KMS-11 (cell line): ENCODE data around the gene SOX5.

Experiments used
- H2AFZ ChIP-seq: fragments of 200-600 bp; sonication (generic); 2 replicates; pipeline ENCODE4 v1.6.1; 2016; ENCODE audit warnings: antibody characterized with exemption, mixed run types, low read depth
- H3K27ac ChIP-seq: fragments of 200-600 bp; sonication (generic); 2 replicates; pipeline ENCODE4 v1.6.1; 2016; ENCODE audit warnings: mild to moderate bottlenecking, mixed run types
- H3K27me3 ChIP-seq: fragments of 200-600 bp; sonication (generic); 2 replicates; pipeline ENCODE4 v1.6.1; 2017; ENCODE audit warnings: mild to moderate bottlenecking, low read depth, mixed run types, moderate library complexity; ENCODE audit not compliant: insufficient read depth
- H3K36me3 ChIP-seq: fragments of 200-600 bp; sonication (generic); 2 replicates; pipeline ENCODE4 v1.6.1; 2017; ENCODE audit warnings: mild to moderate bottlenecking, mixed run types; ENCODE audit not compliant: insufficient read depth
- H3K4me1 ChIP-seq: fragments of 200-600 bp; sonication (generic); 2 replicates; pipeline ENCODE4 v1.6.1; 2016; ENCODE audit warnings: mild to moderate bottlenecking, low read depth, mixed run types; ENCODE audit not compliant: poor library complexity, severe bottlenecking
- H3K4me2 ChIP-seq: fragments of 200-600 bp; sonication (generic); 2 replicates; pipeline ENCODE4 v1.7.0; 2016; ENCODE audit warnings: mild to moderate bottlenecking, mixed run types
- H3K4me3 ChIP-seq: fragments of 200-600 bp; sonication (generic); IDR thresholded peaks from 2 replicates; pipeline ENCODE4 v1.6.1; 2017; ENCODE audit warnings: low read depth, low read length, mixed read lengths; ENCODE audit not compliant: insufficient read depth
- H3K79me2 ChIP-seq: fragments of 200-600 bp; sonication (generic); 2 replicates; pipeline ENCODE4 v1.6.1; 2016; ENCODE audit warnings: low read depth, mixed run types; ENCODE audit not compliant: insufficient read depth
- H3K9ac ChIP-seq: fragments of 200-600 bp; sonication (generic); 2 replicates; pipeline ENCODE4 v1.6.1; 2016; ENCODE audit warnings: mild to moderate bottlenecking, mixed run types
- H4K20me1 ChIP-seq: fragments of 200-600 bp; sonication (generic); 2 replicates; pipeline ENCODE4 v1.6.1; 2016; ENCODE audit warnings: mild to moderate bottlenecking, mixed run types; ENCODE audit not compliant: insufficient read depth
- TF ChIP-seq, protein P1 (sequence below): fragments of 200-600 bp; sonication (generic); conservative IDR thresholded peaks from 2 replicates; pipeline ENCODE4 v1.6.1; 2017; ENCODE audit warnings: low read depth, mild to moderate bottlenecking, antibody characterized with exemption, low read length, moderate library complexity, mixed read lengths

Gene SOX5

DNA sequence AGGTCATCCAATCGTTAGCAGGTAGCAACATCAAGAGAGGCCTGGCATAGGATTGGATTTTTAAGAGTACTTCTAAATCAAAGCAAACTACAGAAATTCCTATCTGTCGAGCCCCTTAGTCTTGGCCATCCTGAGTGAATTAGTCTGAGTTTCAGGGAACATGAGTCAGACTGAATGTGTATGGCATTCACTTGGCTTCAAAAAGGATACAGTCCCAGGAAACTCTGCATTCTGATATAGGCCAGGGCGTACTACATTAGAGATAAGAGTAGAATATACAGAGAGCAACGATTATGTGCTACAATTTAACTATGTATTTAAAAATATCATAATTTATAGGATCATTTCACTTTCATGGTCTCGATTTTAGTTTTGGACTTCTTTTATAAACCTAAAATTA lies 242.2 kb downstream of the SOX5 start:
- H4K20me1 ChIP-seq, result no peaks in the 10 kb centered on the region
- H3K4me1 ChIP-seq, result no peaks in the 10 kb centered on the region
- no peak overlapping the region for H3K4me2 ChIP-seq
- no peaks in the 10 kb centered on the region for H3K27me3 ChIP-seq
- no peak overlapping the region for H3K4me3 ChIP-seq
- H3K36me3 ChIP-seq, result no peaks in the 10 kb centered on the region
- TF ChIP-seq, protein P1, sequence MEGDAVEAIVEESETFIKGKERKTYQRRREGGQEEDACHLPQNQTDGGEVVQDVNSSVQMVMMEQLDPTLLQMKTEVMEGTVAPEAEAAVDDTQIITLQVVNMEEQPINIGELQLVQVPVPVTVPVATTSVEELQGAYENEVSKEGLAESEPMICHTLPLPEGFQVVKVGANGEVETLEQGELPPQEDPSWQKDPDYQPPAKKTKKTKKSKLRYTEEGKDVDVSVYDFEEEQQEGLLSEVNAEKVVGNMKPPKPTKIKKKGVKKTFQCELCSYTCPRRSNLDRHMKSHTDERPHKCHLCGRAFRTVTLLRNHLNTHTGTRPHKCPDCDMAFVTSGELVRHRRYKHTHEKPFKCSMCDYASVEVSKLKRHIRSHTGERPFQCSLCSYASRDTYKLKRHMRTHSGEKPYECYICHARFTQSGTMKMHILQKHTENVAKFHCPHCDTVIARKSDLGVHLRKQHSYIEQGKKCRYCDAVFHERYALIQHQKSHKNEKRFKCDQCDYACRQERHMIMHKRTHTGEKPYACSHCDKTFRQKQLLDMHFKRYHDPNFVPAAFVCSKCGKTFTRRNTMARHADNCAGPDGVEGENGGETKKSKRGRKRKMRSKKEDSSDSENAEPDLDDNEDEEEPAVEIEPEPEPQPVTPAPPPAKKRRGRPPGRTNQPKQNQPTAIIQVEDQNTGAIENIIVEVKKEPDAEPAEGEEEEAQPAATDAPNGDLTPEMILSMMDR, result no peak
- no peak overlapping the region for H2AFZ ChIP-seq
- no peaks in the 10 kb centered on the region for H3K79me2 ChIP-seq
- no peak overlapping the region for H3K27ac ChIP-seq
- H3K9ac ChIP-seq, result no peak overlapping the region

DNA sequence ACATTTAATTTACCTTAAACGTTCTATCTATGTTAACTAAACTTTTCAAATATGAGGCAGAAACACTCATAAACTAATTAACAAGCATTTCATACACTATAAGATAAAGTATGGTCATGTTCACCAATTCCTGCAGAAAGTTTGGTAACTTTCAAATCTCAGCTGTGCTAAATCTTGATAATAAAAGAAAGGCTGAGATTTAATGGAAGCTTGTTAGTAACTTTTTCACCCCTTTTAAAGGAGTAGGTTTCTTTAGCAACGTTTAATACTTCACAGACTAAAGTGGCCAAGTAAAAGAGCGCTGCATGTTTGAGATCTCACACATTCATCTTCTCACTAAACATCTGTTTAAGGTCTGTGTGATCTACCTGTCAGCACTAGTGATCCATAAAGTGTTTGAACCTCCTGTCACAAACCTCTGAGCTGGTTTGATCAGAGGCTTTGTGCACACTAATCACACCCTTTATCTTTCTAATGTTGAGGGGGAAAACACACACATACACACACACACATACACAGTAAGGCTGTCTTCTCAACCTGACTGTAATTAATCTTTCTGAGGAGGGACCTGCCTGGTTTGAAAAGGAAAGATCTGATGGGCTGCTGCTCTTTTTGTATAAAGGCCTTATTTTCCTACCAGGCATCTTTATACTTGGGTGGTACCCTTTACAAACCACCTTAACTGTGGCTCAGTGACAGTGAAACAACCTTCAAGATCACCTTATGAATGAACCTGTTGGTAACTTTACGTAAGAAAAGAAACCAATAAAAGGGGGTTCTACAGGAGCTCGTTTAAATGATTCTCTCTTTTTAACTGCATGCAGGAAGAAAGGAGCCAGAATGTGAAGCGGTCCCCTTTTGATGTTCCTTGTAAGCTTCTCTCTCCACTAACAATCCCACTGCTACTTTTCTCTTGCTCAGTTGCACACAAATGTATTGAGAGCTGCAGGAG lies 244.2 kb downstream of the SOX5 start:
- H3K36me3 ChIP-seq, result no peaks in the 10 kb centered on the region

DNA sequence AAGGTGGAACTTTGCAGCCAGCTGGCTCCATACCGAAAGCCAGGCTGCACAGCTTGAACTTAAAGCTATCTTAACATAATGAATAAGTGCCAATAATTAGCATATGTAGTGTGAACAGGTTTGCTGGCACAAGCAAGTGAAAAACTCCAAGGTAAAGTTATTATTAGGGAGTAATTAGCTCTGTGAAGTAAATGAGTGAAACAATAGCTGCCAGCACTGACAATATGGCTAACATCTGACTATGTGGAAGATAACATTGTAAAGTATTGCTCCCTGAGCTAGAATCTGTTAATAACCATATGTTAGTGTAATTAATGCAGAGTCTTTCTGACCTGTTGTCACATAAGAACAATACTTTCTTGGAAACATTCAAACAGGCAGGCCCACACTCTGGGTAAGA lies 246.4 kb downstream of the SOX5 start:
- Histone ChIP-seq H3K36me3 (no peaks in the 10 kb centered on the region), H3K27ac (no peak overlapping the region), H2AFZ (no peak overlapping the region), H3K4me1 (no peaks in the 10 kb centered on the region), H3K79me2 (no peaks in the 10 kb centered on the region), H3K27me3 (no peaks in the 10 kb centered on the region), H3K9ac (no peak overlapping the region), H4K20me1 (no peaks in the 10 kb centered on the region), H3K4me2 (no peak overlapping the region), H3K4me3 (no peak overlapping the region)
- TF ChIP-seq, protein P1, result no peak

More for the DNA sequence above, 244.2 kb downstream of the SOX5 start:
- Histone ChIP-seq H3K4me1 (no peaks in the 10 kb centered on the region), H2AFZ (no peak overlapping the region), H4K20me1 (no peaks in the 10 kb centered on the region), H3K27me3 (no peaks in the 10 kb centered on the region), H3K4me2 (no peak overlapping the region), H3K27ac (no peak overlapping the region), H3K9ac (no peak overlapping the region), H3K79me2 (no peaks in the 10 kb centered on the region), H3K4me3 (no peak overlapping the region)
- TF ChIP-seq, protein P1, result no peak

DNA sequence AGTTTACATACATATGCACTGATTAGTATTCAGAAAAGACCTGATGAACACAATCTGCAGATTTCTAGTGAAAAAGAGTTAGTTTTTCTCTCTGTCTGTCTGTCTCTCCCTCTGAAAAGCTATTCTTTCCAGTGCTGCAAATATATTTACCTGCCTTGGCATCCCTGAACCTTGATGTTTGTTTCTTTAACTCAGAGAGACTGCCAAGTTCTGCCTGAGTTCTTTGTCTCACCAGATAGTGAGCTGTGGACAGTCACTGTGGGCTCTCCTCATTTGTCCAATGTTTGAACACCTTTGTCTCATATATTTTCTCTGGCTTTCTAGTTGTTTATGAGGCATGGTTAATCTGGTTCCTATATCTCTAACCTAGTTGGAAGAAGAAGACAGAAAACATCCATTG lies 250.4 kb downstream of the SOX5 start:
- no peaks in the 10 kb centered on the region for H3K4me1 ChIP-seq
- H3K36me3 ChIP-seq, result no peaks in the 10 kb centered on the region
- TF ChIP-seq, protein P1, result no peak

More for the DNA sequence above, 250.4 kb downstream of the SOX5 start:
- Histone ChIP-seq H3K4me3 (no peak overlapping the region), H3K4me2 (no peak overlapping the region), H3K79me2 (no peaks in the 10 kb centered on the region), H2AFZ (no peak overlapping the region), H3K27ac (no peak overlapping the region), H4K20me1 (no peaks in the 10 kb centered on the region), H3K9ac (no peak overlapping the region), H3K27me3 (no peaks in the 10 kb centered on the region)
